Activated effector memory CD4-positive, alpha-beta T cell treated with anti-CD3 and anti-CD28 coated beads, Interleukin-2, amount 50 U/mL, for 16 hours (primary cell): ENCODE data around the gene RUNX1.

Experiments
- DNase-seq: peaks from one replicate; pipeline ENCODE4 v3.0.0-alpha.2; 2020

Gene RUNX1

DNA sequence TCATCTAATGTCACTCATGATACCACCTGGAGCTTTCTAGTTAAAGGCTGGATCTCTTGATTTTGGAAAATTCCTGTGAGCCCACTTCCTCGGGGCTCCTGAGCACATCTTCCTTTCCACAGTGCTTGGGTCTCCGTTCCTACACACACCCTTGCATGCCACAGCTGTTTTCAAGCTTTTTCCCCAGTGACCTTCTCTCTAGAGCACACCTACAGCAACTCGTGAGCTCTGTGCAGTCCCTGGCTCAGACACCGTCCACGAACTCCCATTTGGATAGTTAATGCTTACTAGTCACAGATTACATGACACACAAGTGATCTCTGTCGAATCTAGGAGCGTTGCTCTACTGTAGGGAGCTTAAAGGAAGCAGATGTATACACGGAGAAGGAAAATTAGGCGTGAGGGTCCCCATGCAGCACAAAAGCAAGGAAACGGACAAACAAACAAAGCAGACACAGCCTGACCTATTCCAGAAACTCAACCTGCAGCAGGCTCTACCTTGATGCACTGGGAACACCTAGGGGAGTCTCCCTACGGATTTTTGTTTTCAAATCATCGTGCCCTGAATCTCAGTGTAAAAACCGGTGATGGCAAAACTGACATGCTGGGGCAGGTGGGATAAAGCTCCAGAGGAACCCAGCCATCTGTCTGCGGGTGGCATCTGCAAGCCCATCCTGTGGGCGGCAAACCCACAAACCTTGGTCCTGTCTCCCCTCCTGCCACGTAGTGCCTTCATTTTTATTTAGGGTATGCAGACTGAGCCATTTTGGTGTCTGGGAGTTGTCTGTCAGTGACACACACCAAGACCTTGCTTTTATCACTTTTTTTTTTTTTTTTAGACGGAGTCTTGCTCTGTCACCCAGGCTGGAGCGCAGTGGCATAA lies 177.8 kb downstream of the RUNX1 start:
- no peak for DNase-seq

DNA sequence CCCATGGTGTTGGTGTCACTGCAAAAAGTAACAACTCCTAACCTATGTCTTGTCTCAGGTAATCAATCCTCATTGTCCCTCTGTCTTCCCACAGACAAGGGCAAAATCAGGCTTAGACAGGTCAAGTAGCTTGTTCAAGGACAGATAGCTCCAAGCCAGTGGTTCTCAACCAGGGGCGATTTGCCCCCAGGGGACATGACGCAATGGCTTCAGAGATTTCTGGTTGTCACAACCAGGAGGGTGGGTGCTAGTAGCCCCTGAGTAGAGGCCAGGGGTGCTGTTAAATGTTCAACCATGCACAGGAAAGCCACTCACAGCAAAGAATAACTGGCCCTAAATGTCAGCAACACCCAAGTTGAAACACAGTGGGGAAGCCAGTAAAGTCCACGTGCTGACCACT lies 178.9 kb downstream of the RUNX1 start:
- no peak for DNase-seq

DNA sequence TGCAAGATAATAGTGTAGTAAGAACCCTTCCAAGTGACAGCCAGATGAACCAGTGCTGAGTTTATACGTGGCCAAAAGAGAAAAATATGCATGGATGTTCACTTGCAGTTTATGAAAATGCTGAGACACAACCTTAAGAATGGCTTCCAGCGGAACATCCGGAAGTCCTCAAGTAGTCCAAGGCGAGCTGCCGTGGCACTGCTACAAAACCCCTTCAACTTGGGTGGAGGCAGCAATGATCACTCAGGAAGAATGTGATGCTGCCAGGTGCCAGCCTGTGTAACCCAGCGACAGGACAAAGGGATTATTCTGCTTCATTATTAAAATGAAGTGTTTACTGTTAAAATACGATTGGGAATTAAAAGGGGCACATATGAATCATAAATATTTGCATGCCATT lies 179.6 kb downstream of the RUNX1 start:
- no peak for DNase-seq

DNA sequence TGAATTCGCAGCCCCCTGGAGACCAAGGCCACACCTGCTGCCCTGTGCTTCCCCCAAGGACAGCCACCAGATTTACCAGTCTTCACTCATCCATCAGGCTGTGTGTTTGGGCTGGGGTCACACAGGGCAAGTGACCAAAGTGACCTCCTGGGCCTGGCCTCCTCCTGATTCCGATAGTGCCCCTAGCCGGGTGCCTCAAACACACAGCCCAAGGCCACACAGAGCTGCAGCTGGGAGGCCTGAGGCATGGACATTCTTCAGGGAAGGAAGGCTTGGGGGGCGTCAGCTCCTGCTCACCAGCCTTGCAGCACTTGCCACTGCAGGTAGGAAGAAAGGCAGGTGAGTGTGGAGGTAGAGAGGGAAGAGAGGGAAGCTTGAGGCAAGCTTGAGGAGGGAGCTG lies 181.3 kb downstream of the RUNX1 start:
- no peak for DNase-seq

DNA sequence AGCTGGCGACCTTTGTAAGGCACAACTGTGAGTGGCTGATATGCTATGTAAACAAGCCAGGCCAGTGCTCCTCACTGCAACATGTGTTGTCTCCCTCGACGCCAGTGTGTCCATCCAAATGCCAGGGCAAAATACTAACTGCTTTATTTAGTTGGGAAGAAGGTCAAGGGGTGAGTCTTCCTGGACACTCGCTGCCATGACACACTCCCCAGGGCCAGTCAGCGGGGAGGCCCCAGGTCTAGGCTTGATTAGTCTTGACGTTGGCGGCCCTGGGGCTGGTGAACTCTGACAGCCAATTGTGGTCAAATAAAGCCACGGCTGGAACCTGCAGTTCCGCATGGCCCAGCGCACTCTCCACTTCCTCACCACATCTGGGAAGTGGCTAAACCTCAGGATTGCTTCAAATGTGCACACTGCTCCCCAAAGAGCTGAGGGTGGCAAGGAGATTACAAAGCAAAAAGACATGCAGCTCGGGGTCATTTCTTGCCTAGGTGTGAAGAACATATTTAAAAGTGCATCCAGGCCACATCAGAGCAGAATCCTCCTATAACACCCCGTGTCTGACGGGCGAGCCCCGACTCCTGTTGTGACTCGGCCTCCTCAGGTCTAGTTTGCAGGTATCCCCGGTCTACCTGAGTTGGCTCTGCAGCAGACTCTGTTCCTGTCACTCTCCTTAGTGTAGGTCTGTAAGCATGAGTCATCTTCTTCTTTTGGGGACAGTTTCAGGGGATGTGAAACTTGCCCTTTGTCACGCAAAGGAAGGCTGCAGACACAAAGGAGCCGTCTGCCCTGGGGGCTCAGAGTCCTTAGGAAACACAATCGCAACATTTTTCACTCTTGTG lies 183.5 kb downstream of the RUNX1 start:
- DNase-seq, result peak; percentile 77

DNA sequence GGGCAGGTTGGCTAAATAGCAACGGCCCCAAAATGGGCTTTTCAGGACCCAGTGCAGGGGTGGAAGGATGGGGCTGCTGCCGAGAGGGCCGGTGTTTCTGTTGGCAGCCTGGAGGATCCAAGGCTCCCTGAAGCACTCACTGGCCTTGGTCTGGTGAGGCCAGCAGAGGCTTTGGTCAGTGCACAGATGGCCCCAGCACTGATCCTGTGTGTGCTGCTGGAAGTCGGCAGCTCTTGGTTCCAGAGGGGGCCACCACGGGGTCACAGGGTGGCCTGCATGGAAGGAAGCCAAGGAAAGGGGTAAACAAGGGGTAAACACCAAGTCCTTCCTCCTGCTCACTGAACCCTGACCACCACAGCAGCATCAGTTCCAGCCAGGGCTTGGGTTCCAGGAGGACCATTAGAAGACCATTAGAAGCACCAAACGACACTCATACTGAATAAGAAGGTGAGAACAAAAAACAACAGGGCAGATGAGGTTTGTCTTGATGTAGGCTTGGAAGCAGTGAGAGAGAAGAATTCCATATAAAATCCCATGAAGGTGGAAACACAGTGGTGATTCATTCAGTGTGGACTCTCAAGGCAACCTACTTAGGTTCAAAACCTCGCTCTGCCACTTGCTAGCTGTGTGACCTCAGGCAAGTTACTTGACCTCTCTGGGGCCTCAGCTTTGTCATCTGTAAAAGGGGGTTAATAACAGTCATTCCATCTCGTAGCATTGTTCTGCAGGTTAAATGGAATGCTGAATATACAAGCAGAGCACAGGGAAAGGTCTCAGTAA lies 184.5 kb downstream of the RUNX1 start:
- no peak for DNase-seq

DNA sequence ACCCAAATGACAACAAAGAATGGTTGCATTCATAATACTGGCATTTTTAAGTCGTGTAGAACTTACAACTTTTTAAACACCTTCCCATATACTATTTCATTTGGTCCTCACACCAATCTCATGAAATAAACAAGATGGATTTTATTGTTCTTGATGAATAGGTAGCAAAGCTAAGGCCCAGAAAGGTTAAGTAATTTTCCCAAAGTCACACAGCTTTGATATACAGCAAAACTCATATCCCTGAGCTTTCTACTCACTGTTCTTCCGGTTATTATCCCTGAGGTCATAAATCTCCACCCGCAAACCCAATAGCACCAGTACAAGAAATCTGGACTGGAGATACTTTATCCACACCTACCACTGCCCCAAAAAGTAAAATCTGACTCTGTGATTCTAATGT lies 186.2 kb downstream of the RUNX1 start:
- no peak for DNase-seq

DNA sequence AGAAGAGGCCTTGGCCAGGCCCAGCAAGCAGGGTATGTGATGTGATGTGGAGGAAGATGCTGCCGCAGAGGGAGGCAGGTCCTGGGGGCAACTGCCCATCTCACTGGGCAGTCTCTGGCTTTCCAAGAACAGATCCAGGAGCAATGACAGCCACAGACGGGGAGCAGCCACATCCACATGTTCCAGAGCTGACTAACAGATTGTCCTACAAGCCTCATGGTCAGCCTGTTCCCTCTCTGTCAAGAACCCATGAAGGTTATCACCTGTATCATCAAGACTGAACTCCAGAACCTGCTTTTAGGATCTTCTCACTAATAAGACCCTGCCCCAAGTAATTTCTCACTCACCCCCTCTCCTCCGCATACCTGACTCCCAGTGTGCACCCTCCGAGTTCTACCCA lies 187.8 kb downstream of the RUNX1 start:
- DNase-seq, result no peak

DNA sequence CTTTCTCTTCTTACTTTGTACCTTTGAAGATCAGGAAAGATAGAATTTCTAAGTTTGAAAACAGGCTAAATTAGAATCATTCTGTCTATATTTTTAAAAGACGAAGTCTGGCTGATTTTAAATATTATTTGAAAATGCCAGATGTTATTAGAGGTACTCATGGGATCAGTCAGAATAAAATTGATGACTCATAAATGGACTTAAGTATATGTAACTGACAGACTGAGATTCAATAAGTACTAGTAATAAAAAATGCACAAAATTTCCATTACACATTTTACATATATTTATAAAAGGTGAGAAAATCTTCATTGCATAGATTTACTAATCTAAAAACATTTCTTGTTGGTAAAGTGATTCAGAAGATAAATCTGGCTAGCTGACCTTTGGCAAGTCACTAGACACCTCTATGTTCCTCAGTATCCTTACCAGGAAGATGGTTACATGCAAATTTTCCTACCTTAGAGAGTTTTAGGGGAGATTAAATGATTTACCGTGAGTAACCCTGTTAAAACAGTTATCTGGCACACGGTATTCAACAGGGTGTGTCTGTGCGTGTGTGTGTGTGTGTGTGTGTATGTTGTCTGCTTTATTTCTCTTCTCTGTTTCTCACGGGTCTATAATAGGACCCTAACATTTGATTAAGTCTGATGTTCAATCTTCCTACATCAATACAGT lies 189.0 kb downstream of the RUNX1 start:
- DNase-seq, result no peak

DNA sequence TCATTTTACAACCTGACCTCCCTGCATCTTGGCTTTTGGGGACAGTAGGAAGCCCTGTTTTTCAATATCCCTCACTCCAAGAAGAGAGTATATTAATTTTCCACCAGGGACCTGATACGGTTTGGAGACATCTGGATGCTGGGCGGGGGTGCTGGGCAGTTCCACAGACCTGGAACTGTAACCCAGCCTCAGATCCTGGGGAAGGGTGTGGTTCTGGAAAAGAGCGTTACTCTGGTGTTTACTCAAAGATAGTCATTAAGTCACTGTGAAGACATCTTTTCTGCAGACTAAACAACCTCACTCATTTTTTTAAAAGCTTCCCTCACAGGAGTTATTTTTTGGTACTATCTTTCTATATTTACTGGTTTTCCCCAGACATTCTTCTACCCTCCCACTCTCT lies 190.5 kb downstream of the RUNX1 start:
- no peak for DNase-seq

DNA sequence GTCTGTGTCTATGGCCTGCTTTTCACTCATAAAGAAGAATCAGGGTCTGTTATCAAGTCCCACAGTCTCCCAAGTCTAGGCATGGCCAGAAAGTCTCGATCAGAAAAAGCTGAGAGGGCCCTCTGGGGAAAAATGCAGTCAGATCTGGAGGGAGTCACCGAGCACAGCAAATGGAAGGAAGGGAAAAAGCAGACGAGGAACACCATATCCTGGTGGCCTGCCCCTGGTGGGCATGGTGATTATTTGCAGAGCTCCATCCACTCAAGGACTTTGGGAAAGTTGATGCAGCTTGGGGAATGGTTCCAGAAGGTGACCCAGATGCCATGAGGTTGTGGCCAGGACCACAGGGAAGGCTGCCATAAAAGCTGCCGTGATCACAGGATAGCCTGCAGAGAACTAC lies 191.2 kb downstream of the RUNX1 start:
- no peak for DNase-seq

DNA sequence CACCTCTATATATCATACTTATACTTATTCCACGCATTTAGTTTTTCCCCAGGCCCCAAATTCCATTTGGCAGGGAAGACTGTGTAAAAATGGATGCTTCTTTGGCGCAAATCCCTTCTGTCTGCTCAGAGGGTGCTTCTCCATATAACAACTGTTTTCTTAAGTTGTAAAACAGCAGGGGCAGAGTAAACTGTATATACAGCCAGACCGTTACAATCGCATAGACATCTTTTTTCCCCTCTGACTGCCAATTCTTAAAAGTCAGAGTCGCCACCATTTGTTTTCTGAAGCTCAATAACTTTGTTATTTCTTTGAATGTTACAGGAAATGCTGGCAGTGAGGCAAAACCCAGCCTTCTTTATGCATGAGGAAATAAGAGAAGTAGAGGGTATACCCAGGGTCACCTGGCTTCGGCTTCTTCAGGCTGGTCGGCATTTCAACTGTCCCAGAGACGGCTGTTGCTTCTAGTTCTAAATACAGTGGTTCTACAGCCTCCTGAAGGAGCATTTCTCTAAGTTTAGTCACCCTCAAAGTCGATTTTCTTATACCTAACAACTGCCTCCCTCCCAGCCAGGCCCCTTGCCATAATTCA lies 191.9 kb downstream of the RUNX1 start:
- DNase-seq, result no peak

DNA sequence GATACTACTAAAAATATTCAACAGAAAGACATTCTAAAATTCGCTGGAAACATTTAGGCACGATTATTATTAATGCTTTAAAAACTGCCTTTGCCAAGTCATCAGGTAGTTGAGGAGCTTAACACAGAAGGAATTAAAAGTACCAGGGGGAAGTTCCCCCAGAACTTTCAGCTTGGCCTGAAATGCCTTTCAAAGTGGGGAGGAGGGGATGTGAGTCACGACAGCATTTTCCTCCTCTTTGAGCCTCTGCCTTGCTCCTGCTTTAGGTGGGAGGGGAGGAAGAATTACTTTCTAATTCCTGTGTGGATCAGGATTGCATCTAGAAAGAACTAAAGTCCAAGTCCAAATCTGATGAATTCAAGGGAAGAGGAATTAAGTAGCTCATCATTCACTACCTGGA lies 196.7 kb downstream of the RUNX1 start:
- DNase-seq, result no peak

DNA sequence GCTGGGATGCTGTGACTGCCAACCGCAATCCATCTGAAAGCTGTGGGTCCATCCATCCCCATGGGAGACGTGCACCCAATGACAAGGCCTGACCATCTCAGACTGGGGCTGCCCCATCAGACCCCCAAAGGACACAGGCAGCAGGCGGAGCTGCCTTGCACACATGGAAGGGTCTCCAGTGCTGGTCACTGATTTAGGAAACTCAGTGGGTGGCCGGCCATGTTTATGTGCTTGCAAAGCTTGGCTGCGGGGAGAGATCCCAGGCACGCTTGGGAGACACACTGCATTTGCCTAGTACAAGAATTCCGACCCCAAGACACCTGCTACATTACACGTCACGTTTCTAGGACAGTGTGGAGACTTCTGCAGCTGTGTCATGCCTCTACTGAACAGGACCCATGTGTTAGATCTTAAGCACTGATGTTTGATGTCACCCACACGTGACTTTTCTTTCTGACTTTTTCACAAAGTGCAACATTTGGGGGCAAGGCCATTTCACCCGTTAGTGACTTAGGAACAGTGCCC lies 198.9 kb downstream of the RUNX1 start:
- no peak for DNase-seq

DNA sequence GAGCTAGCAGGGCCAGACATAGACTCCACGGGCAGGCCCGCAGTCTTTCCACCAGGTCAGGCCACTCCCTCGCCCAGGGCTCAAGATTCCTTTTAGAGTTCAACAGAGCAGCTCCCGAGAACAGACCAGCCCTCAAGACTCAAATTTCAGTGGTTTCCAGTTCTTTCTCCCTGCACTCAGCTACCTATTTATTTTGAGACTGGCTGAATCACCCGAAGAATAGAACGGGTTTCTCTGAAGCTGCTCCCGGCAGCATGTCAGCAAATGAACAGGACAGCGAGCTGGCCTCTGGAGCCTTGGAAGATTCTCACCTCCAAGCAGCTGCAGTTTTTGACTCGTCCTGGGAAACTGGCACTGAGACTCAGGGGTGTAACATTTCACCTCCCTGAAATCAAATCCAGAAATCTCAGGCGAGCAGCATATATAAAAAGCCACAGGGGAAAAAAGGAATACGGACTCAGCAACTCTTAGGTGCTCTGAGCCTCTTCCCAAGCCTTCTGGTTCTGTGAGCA lies 202.4 kb downstream of the RUNX1 start:
- no peak for DNase-seq

DNA sequence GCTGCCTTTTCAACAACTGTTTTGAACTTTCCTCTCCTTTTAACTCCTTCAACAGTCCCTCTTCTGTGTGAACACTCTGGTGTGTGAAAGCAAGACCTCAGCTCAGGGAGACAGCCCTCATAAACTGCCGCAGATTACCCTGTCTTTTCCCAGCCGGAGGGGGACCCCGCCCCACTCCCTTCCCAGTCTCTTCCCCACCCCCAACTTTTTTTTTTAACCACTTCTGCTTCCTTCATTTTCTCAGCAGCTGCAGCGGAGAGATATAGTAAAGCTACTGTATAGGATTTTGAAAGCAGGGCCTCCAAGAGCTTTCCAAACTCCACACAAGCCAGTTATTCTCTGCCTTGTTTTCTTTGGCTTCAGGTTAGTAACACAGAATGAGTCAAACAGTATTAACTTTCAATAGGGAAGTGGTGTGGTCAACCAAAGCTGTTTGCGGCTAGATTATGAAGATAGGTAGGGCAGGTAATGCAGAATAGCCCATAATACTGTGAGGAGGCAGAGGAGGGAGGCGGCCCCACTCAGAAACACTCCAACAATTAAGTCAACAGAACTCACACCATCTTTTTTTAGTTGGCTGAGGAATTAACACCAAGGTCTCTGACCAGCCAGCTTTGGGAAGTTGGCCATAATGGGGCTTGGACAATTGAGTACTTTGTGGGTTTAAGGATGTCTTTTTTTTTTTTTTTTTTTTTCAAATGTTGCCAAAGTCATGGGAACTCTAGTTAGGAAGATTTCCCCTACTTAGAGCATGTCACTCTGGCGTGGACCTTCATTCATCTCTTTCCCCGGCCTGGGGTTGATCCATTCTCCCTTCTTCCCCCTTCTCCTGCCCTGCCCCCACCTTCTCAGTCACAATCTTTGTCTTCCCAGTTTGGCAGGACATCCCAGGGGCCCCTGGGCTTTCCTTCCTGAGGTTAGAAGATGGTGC lies 203.3 kb downstream of the RUNX1 start:
- peak; percentile 78 for DNase-seq

DNA sequence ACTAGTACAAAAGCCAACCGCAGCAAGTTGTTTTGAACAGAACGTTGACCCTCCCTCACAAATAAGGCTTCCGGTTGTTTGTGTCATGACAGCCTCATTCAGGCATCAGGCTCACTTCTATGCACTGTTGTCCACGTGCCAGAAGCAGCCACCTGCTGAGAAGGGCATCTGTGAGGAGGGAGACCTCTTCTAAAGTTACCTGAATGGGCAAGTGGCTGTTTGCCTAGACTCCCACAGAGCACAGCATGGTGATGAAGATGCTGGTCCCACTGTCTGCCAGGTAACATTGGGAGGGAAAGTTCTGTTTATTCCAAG lies 204.2 kb downstream of the RUNX1 start:
- no peak for DNase-seq

DNA sequence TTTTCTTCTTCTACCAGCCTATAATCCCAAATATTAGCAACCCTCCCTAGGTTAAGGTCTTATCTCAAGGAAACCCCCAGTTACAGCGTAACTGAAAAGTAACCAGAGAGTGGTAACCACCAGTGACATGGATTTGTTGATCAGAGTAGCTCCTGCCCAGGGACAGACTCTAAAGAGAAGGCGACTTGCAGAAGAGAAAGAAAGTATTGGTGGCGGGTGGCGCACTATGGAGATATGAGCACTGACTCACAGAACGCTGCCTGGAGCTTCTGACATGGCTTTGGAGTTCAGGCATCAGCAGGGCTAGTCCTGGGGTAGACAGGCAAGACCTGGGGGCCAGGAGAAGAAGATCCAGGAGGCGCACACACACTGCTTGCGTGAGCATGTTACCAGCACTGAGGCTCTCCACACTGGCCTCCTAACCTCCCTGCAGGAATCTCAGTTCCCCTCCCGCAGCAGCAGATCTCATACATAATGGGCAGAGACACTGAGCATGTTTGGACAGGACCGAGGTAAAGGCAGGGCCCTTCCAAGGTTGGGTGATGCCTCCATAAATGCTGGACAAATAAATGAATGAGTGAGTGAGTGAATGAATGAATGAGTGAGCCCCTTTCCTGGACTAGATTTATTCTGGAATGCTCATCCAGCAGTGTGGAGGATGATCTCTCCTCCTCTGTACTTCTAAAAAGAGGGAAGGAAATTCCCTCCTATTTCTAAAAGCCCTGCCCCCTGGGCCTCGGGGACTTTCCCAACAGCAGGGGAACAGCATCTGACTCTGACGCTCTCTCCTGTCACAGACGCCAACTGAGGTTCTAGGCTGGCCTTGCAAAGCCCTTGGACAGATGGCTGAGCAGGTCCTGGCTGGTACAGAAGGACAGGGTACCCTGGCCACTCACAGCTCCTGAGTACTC lies 204.8 kb downstream of the RUNX1 start:
- DNase-seq, result peak; percentile 68

DNA sequence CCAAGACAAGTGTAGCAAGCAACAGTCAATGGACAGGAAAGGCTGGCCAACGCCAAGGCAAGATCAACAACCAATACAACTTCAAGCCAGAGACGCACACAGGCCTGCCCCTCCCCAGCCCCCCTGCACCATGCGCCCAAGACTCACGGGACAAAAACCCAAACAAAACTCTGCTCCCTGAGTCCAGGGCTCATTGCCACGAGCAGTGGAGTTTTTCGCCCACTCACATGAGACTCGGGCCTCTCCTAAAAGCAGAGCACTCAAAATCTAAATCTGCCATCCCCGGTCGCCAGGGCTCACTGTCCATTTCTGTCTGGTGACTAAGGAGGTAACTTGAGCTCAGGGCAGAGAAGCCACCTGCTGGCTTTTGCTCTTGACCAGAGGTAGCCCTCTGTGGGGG lies 205.5 kb downstream of the RUNX1 start:
- no peak for DNase-seq

DNA sequence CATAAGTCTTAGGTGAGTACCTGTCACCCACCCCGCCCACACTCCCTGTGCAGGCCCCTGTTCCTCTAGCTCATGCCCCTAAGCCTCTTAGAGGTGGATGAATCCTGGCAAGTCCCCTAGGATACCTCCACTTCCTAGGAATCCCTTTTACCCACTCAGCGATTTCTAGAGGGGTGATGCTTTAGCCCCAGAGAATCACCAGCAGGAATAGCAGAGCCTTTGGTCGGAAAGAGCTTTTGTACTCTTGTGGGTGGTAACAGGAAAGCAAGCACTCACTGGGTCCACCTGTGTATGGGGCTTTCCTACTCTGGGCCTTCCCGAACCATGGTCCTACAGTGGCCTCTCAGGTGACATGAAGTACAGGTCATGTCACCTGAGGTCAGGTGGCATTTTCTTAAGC lies 207.9 kb downstream of the RUNX1 start:
- DNase-seq, result no peak
